ENCODE measurements around the gene RIPOR2. TPM values are rescaled to one million over a fixed set of nuclear protein-coding genes. Genes with fewer than 3 reads are reported as not detected.

RIPOR2 gene
- total RNA-seq, 1 experiment from 2014 or later: 5.0 TPM

DNA sequence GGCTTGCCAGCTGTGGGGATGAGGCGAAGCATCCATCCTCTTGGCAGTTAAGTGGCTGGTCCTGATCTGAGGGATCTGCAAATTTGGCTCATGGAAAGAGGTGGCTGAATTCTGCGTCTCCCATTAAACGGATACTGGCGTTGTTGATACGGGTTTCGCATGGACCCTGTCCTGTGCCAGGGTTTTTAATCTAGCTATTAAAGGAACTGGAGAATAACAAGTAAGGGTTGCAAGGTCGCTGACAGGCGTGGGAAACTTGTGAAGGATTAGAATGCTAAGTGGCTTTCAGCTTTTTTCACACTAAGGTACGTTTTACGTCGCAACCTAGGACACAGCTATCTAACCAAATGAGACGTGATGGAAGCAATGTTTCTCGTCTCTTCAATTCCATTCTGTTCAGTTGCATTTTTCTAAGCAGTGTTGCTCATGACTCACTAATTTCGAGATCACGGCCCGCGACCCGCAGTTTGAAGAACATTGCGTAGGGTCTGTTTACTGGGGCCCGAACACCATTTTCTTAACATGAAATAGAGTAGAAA, 160.2 kb downstream of the RIPOR2 start:
- Histone ChIP-seq H3K14ac (ENCODE audit: insufficient read depth, low read length) (peak overlapping the region; percentile 47; the same call in 1 of the 2 replicates), H3K9ac (ENCODE audit: extremely low read depth, insufficient read length, low read length) (peak overlapping the region; percentile 95), H2AFZ (ENCODE audit: low read length) (no peak overlapping the region), H4K20me1 (ENCODE audit: control insufficient read depth, insufficient read depth, insufficient read length) (no peaks in the 10 kb centered on the region), H2BK5ac (ENCODE audit: insufficient read length, low read length) (no peak overlapping the region), H4K8ac (replicated peaks; ENCODE audit: insufficient read length, low read depth, low read length) (no peak overlapping the region), H3K27ac (ENCODE audit: insufficient read length, low read depth, low read length) (no peak overlapping the region), H4K5ac (ENCODE audit: insufficient read length, low read depth, low read length) (no peak overlapping the region), H3K4ac (ENCODE audit: low read depth, low read length) (no peak overlapping the region), H3K9me3 (ENCODE audit: control insufficient read depth, low read depth, low read length) (no peaks in the 10 kb centered on the region), H3K4me2 (ENCODE audit: insufficient read depth, insufficient read length, low read length) (peak overlapping the region; percentile 97), H3K18ac (ENCODE audit: insufficient read length, low read depth, low read length) (no peak overlapping the region), H2BK20ac (ENCODE audit: low read depth, low read length, poor library complexity, severe bottlenecking) (no peak overlapping the region), H3K79me2 (ENCODE audit: insufficient read depth, low read length) (peaks cover 20% of the 10 kb centered on the region; the same call in 1 of the 2 replicates), H2AK5ac (ENCODE audit: insufficient read length, low read length) (no peak overlapping the region), H3K56ac (ENCODE audit: insufficient read length, low read depth, low read length) (no peak overlapping the region), H3K23ac (ENCODE audit: insufficient read length, low read depth, low read length) (no peak overlapping the region), H2BK120ac (ENCODE audit: low read depth, low read length, poor library complexity, severe bottlenecking) (no peak overlapping the region), H3K23me2 (ENCODE audit: insufficient read length, low read depth, low read length, poor library complexity, severe bottlenecking) (peaks cover 11% of the 10 kb centered on the region), H2BK15ac (ENCODE audit: low read depth, low read length) (no peak overlapping the region), H3K27me3 (ENCODE audit: insufficient read depth, low read length) (no peaks in the 10 kb centered on the region), H3K79me1 (ENCODE audit: insufficient read depth, low read depth, low read length, poor library complexity, severe bottlenecking) (no peaks in the 10 kb centered on the region), H4K91ac (ENCODE audit: insufficient read length, low read depth, low read length) (no peak overlapping the region), H3T11ph (ENCODE audit: low read length) (no peak overlapping the region), H3K4me1 (ENCODE audit: insufficient read depth, low read length) (no peaks in the 10 kb centered on the region), H2BK12ac (ENCODE audit: insufficient read length, low read depth, low read length) (no peak overlapping the region)
- no peak for DNase-seq
- no CpG with 5 or more reads among the region's 20 CpGs for WGBS (ENCODE audit: extremely low coverage, insufficient read length, low lambda C conversion rate)
- Mint-ChIP-seq H3K36me3 (ENCODE audit: insufficient read depth in 1 of 3, low read depth in 3 of 3) (peaks cover 6 to 34% (median 23%) of the 10 kb centered on the region in 3 experiments; a peak in 6 of 7 replicates), H3K9me3 (no peaks in the 10 kb centered on the region), H3K27me3 (ENCODE audit: low read depth) (no peaks in the 10 kb centered on the region; the same call in 1 of the 2 replicates), H3K27ac (peak overlapping the region; percentile 44 to 93 (median 93); a peak in 5 of 7 replicates), H3K4me1 (peaks cover 16% of the 10 kb centered on the region in 2 experiments), H3K4me3 (peak overlapping the region; percentile 97 to 99)
- TF ChIP-seq, protein P1, sequence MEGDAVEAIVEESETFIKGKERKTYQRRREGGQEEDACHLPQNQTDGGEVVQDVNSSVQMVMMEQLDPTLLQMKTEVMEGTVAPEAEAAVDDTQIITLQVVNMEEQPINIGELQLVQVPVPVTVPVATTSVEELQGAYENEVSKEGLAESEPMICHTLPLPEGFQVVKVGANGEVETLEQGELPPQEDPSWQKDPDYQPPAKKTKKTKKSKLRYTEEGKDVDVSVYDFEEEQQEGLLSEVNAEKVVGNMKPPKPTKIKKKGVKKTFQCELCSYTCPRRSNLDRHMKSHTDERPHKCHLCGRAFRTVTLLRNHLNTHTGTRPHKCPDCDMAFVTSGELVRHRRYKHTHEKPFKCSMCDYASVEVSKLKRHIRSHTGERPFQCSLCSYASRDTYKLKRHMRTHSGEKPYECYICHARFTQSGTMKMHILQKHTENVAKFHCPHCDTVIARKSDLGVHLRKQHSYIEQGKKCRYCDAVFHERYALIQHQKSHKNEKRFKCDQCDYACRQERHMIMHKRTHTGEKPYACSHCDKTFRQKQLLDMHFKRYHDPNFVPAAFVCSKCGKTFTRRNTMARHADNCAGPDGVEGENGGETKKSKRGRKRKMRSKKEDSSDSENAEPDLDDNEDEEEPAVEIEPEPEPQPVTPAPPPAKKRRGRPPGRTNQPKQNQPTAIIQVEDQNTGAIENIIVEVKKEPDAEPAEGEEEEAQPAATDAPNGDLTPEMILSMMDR (conservative IDR thresholded peaks at IDR 0.05): no peak

Data from H9 (cell line).